A549 (cell line): ENCODE data around the gene RHOB.

Experiments
- CBX8 ChIP-seq: fragments of 200-600 bp; sonication (generic); IDR thresholded peaks from 2 replicates; pipeline ENCODE4 v1.6.1; 2016
- CTCF ChIP-seq: fragments of >200 bp; sonication (Bioruptor Twin); formaldehyde crosslinking; IDR thresholded peaks from 3 replicates; pipeline ENCODE4 v1.5.1; 2016
- EHMT2 ChIP-seq: fragments of 200-600 bp; sonication (generic); IDR thresholded peaks from 2 replicates; pipeline ENCODE4 v1.6.1; 2016; ENCODE audit warnings: antibody characterized with exemption, low read depth, mild to moderate bottlenecking, moderate library complexity
- EP300 ChIP-seq, 2 experiments: fragments of >200 bp; sonication (Bioruptor Twin); formaldehyde crosslinking; IDR thresholded peaks; 2 replicates in 1 of 2; 3 replicates in 1 of 2; pipeline ENCODE4 v1.6.1; 2016 to 2017
- HMGXB4 ChIP-seq: fragments of 250-450 bp; sonication (Bioruptor Pico); IDR thresholded peaks from 2 replicates; pipeline ENCODE4 v1.5.0; 2021; ENCODE audit warnings: mild to moderate bottlenecking, moderate library complexity, borderline replicate concordance
- JUN ChIP-seq, 2 experiments: fragments of >200 bp; sonication (Bioruptor Twin); formaldehyde crosslinking; IDR thresholded peaks; 2 replicates in 1 of 2; 3 replicates in 1 of 2; pipeline ENCODE4 v1.6.1; 2016 to 2017
- NFE2L2 ChIP-seq: fragments of 150-350 bp; conservative IDR thresholded peaks from 2 replicates; pipeline ENCODE4 v1.6.1; 2014; ENCODE audit warnings: low read length
- NR3C1 ChIP-seq: fragments of >200 bp; sonication (Bioruptor Twin); formaldehyde crosslinking; IDR thresholded peaks from 3 replicates; pipeline ENCODE4 v1.6.1; 2017
- POLR2A ChIP-seq: IDR thresholded peaks from 2 replicates; pipeline ENCODE4 v1.6.1; 2012; ENCODE audit warnings: mild to moderate bottlenecking, low read length
- RAD21 ChIP-seq, 2 experiments: fragments of >200 bp in 1 of 2; sonication (Bioruptor Twin) in 1 of 2; formaldehyde crosslinking in 1 of 2; IDR thresholded peaks in 1 of 2; conservative IDR thresholded peaks in 1 of 2; 2 replicates in 1 of 2; 3 replicates in 1 of 2; pipeline ENCODE4 v1.6.1; 2012 to 2018; ENCODE audit warnings: inconsistent platforms in 1 of 2
- ZC3H11A ChIP-seq: fragments of 450-650 bp; IDR thresholded peaks from 2 replicates; pipeline ENCODE4 v1.6.1; 2014; ENCODE audit warnings: antibody characterized with exemption, mild to moderate bottlenecking
- TF ChIP-seq, protein P1 (sequence below): fragments of 200-600 bp; sonication (generic); IDR thresholded peaks from 2 replicates; pipeline ENCODE4 v1.6.1; 2016; ENCODE audit warnings: antibody characterized with exemption, mild to moderate bottlenecking, moderate library complexity

DNA sequence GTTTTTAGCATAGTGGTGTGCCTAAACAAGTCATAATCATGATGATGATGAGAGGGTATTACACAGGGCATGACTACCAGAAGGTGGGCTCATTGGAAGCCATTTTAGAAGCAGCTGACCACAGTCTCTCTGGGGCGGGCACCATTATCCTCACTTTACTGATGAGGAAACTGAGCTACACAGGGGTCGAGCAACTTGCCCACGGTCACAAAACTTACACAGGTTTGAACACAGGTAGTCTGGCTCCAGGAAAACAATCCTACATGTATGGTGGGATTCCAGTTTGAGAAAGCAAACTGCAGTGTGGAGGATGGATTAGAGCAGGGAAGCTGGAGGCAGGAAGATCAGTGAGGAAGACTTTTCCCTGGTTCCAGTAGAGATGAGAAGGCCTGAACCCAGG is 6.2 kb downstream of the RHOB start:
- no peak for TF ChIP-seq CTCF
- no peak for TF ChIP-seq POLR2A
- TF ChIP-seq, protein P1, sequence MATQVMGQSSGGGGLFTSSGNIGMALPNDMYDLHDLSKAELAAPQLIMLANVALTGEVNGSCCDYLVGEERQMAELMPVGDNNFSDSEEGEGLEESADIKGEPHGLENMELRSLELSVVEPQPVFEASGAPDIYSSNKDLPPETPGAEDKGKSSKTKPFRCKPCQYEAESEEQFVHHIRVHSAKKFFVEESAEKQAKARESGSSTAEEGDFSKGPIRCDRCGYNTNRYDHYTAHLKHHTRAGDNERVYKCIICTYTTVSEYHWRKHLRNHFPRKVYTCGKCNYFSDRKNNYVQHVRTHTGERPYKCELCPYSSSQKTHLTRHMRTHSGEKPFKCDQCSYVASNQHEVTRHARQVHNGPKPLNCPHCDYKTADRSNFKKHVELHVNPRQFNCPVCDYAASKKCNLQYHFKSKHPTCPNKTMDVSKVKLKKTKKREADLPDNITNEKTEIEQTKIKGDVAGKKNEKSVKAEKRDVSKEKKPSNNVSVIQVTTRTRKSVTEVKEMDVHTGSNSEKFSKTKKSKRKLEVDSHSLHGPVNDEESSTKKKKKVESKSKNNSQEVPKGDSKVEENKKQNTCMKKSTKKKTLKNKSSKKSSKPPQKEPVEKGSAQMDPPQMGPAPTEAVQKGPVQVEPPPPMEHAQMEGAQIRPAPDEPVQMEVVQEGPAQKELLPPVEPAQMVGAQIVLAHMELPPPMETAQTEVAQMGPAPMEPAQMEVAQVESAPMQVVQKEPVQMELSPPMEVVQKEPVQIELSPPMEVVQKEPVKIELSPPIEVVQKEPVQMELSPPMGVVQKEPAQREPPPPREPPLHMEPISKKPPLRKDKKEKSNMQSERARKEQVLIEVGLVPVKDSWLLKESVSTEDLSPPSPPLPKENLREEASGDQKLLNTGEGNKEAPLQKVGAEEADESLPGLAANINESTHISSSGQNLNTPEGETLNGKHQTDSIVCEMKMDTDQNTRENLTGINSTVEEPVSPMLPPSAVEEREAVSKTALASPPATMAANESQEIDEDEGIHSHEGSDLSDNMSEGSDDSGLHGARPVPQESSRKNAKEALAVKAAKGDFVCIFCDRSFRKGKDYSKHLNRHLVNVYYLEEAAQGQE = no peak
- no peak for TF ChIP-seq CBX8
- TF ChIP-seq EHMT2 = no peak
- TF ChIP-seq ZC3H11A = no peak
- TF ChIP-seq JUN (IDR thresholded peaks at IDR 0.05) = no peak
- TF ChIP-seq HMGXB4 (CRISPR knock-in tag) = no peak
- no peak for TF ChIP-seq EP300 (IDR thresholded peaks at IDR 0.05)
- no peak for TF ChIP-seq NFE2L2
- no peak for TF ChIP-seq RAD21 (conservative IDR thresholded peaks at IDR 0.05 in 1 of 2, IDR thresholded peaks at IDR 0.05 in 1 of 2)
- no peak for TF ChIP-seq NR3C1
